ENCODE measurements around the gene MACROD1. TPM values are rescaled to one million over a fixed set of nuclear protein-coding genes. Genes with fewer than 3 reads are reported as not detected.

MACROD1 gene
- total RNA-seq, 2 donors from 2014 or later: 37.9 to 48.0 TPM

GRCh38 chr11:64036087-64037026 is 129.6 kb downstream of the MACROD1 start:
- peak; percentile 65 for DNase-seq
- ATAC-seq: peak; percentile 72 to 82
- intact Hi-C loops (cut with DNase I): loop anchor here in 1 of 2 donors (5.0 kb wide), 1 partner anchor 111 kb away; no protein-coding TSS in a partner anchor

- ATAC-seq: peak in 1 of 2 donors; percentile 11
- no peak for DNase-seq
- intact Hi-C loops (cut with DNase I): loop anchor here in 1 of 2 donors (5.0 kb wide), 1 partner anchor 112 kb away; no protein-coding TSS in a partner anchor
Observed at GRCh38 chr11:64035576-64035975, 130.3 kb downstream of the MACROD1 start, which contains the start of gene FLRT1. Gene FLRT1, plus strand, starts transcription at chr11:64035931. Its CDS starts 80,337 bp downstream, at chr11:64116268.

- ATAC-seq (no peak), DNase-seq (no peak)
- intact Hi-C loops (cut with DNase I): loop anchor here in 1 of 2 donors (5.0 kb wide), 1 partner anchor 112 kb away; no protein-coding TSS in a partner anchor
Observed at GRCh38 chr11:64035081-64035524, 130.8 kb downstream of the MACROD1 start.

GRCh38 chr11:64034411-64034811 is 131.5 kb downstream of the MACROD1 start:
- no peak for ATAC-seq
- intact Hi-C loops (cut with DNase I): no loop called here
- DNase-seq: no peak

GRCh38 chr11:64032050-64032449 is 133.9 kb downstream of the MACROD1 start:
- ATAC-seq: no peak
- no peak for DNase-seq
- intact Hi-C loops (cut with DNase I): no loop called here

- intact Hi-C loops (cut with DNase I): no loop called here
- ATAC-seq (no peak), DNase-seq (no peak)
Observed at GRCh38 chr11:64031001-64031400, 134.9 kb downstream of the MACROD1 start.

- intact Hi-C loops (cut with DNase I): no loop called here
- no peak for ATAC-seq
Observed at GRCh38 chr11:64029773-64030172, 136.1 kb downstream of the MACROD1 start.

GRCh38 chr11:64028398-64029115 is 137.4 kb downstream of the MACROD1 start:
- DNase-seq (no peak), ATAC-seq (peak in 1 of 2 donors; percentile 5)
- intact Hi-C loops (cut with DNase I): no loop called here

More at GRCh38 chr11:64029773-64030172, 136.1 kb downstream of the MACROD1 start:
- no peak for DNase-seq

- DNase-seq (no peak), ATAC-seq (no peak)
- intact Hi-C loops (cut with DNase I): no loop called here
Observed at GRCh38 chr11:64027651-64028397, 138.1 kb downstream of the MACROD1 start.

GRCh38 chr11:64026575-64027205 is 139.2 kb downstream of the MACROD1 start:
- intact Hi-C loops (cut with DNase I): no loop called here
- ATAC-seq (no peak), DNase-seq (no peak)

- no peak for ATAC-seq
Observed at GRCh38 chr11:64025205-64025604, 140.7 kb downstream of the MACROD1 start.

GRCh38 chr11:64023712-64024710 is 141.9 kb downstream of the MACROD1 start:
- ATAC-seq (peak; percentile 12 to 31), DNase-seq (no peak)
- intact Hi-C loops (cut with DNase I): no loop called here

More at GRCh38 chr11:64025205-64025604, 140.7 kb downstream of the MACROD1 start:
- DNase-seq: no peak
- intact Hi-C loops (cut with DNase I): no loop called here

- ATAC-seq (no peak), DNase-seq (no peak)
- intact Hi-C loops (cut with DNase I): no loop called here
Observed at GRCh38 chr11:64022125-64022784, 143.7 kb downstream of the MACROD1 start.

- DNase-seq (no peak), ATAC-seq (peak; percentile 21 to 45)
- intact Hi-C loops (cut with DNase I): no loop called here
Observed at GRCh38 chr11:64021757-64022093, 144.2 kb downstream of the MACROD1 start.

GRCh38 chr11:64020976-64021756 is 144.7 kb downstream of the MACROD1 start:
- intact Hi-C loops (cut with DNase I): no loop called here
- DNase-seq (no peak), ATAC-seq (no peak)

Data from left cardiac atrium (tissue), 4 donors.